ENCODE measurements around the gene TTC29.

GRCh38 chr4:146972036-146972435, 26.4 kb upstream of the TTC29 start:
- TF ChIP-seq POLR2A (IDR thresholded peaks at IDR 0.05) (no peak), CTCF (IDR thresholded peaks at IDR 0.05) (no peak)

Measured in sigmoid colon (tissue), 3 donors.